GM12878 (cell line): ENCODE measurements around the gene ZNF480. TPM values are rescaled to one million over a fixed set of nuclear protein-coding genes. Genes with fewer than 3 reads are reported as not detected.
"Not testable (repeated sequence)": the region's sequence is repeated elsewhere in the genome, so short reads cannot be mapped to it uniquely, and the experiment has no call there.

Source experiments
- ATAC-seq: fragments of 200-7000 bp; cut with Tn5 transposase; 3 replicates; pipeline ENCODE4 v1.9.1; 2020; ENCODE audit warnings: mild to moderate bottlenecking, moderate library complexity
- BruUV-seq: library from RNA; stranded (reverse); fragments of 400-500 nt; replicated peaks from 2 replicates; lab custom pipeline; 2021; lab: Mats Ljungman, UMichigan
- CTCF ChIA-PET: fragments of 300-600 bp; sonication (Branson Sonifier 250); formaldehyde crosslinking; extraction: SDS; loops from one replicate; lab custom pipeline; 2021; ENCODE audit warnings: inconsistent platforms; lab: Yijun Ruan, JAX
- POLR2A ChIA-PET: fragments of 350-600 bp; formaldehyde crosslinking; extraction: SDS; loops from one replicate; lab custom pipeline; 2021; ENCODE audit warnings: inconsistent platforms; lab: Charles Lee
- RAD21 ChIA-PET: fragments of 300-600 bp; sonication (Branson Sonifier 250); formaldehyde crosslinking; loops from one replicate; lab custom pipeline; 2023; ENCODE audit warnings: antibody characterized with exemption; ENCODE audit not compliant: unreplicated experiment; lab: Charles Lee
- SMC1A ChIA-PET: fragments of 300-600 bp; sonication (Branson Sonifier 250); formaldehyde crosslinking; loops from one replicate; lab custom pipeline; 2023; ENCODE audit not compliant: unreplicated experiment, uncharacterized antibody; lab: Charles Lee
- DNase-seq: peaks from one replicate; pipeline ENCODE4 v3.0.0-alpha.2; 2011; ENCODE audit warnings: low read depth, low spot score
- FAIRE-seq: peaks from 3 replicates; lab custom pipeline; 2011; peaks lifted over from hg19 to GRCh38; lab: Jason Lieb, UNC
- H2AFZ ChIP-seq: 2 replicates; pipeline ENCODE4 v1.6.0; 2011; ENCODE audit warnings: low read depth, low read length, control low read depth; ENCODE audit not compliant: control insufficient read depth
- H3K27ac ChIP-seq: 2 replicates; pipeline ENCODE4 v1.5.1; 2011; ENCODE audit warnings: control low read depth; ENCODE audit not compliant: control insufficient read depth, insufficient read depth
- H3K27me3 ChIP-seq, 2 experiments: replicated peaks in 1 of 2; 2 replicates each; pipeline versions ENCODE4 v1.6.0 to v1.6.1; 2011; ENCODE audit warnings: low read length in 1 of 2; ENCODE audit not compliant: control insufficient read depth in 2 of 2, insufficient read depth in 2 of 2
- H3K36me3 ChIP-seq, 2 experiments: 2 replicates each; pipeline ENCODE4 v1.5.1; 2011; ENCODE audit warnings: low read length in 1 of 2; ENCODE audit not compliant: control insufficient read depth in 2 of 2, insufficient read depth in 2 of 2
- H3K4me1 ChIP-seq: 2 replicates; pipeline ENCODE4 v1.6.1; 2011; ENCODE audit warnings: mild to moderate bottlenecking, low read length, moderate library complexity, mixed read lengths; ENCODE audit not compliant: control insufficient read depth, insufficient read depth
- H3K4me2 ChIP-seq: 2 replicates; pipeline ENCODE4 v1.6.0; 2011; ENCODE audit warnings: control low read depth; ENCODE audit not compliant: control insufficient read depth, insufficient read depth
- H3K4me3 ChIP-seq: fragments of 200-600 bp; sonication (generic); 2 replicates; pipeline ENCODE4 v1.5.1; 2016
- H3K79me2 ChIP-seq: 2 replicates; pipeline ENCODE4 v1.6.0; 2011; ENCODE audit warnings: low read length; ENCODE audit not compliant: control insufficient read depth, insufficient read depth
- H3K9ac ChIP-seq: 2 replicates; pipeline ENCODE4 v1.8.0; 2011; ENCODE audit warnings: low read length, control low read depth, mixed read lengths; ENCODE audit not compliant: control insufficient read depth, insufficient read depth
- H3K9me3 ChIP-seq: replicated peaks from 3 replicates; pipeline ENCODE4 v1.5.1; 2011; ENCODE audit warnings: mild to moderate bottlenecking, low read length; ENCODE audit not compliant: control insufficient read depth, insufficient read depth
- H4K20me1 ChIP-seq: 2 replicates; pipeline ENCODE4 v1.6.0; 2011; ENCODE audit not compliant: control insufficient read depth, insufficient read depth
- FOXK2 ChIP-seq: fragments of 450-650 bp; IDR thresholded peaks from 2 replicates; pipeline ENCODE4 v1.6.1; 2017; ENCODE audit warnings: mild to moderate bottlenecking, moderate library complexity
- KLF5 ChIP-seq: fragments of 450-650 bp; IDR thresholded peaks from 2 replicates; pipeline ENCODE4 v1.6.1; 2014; ENCODE audit warnings: mild to moderate bottlenecking; ENCODE audit not compliant: partially characterized antibody
- MXI1 ChIP-seq: fragments of 150-350 bp; IDR thresholded peaks from 2 replicates; pipeline ENCODE4 v1.6.1; 2011; ENCODE audit warnings: low read depth, mild to moderate bottlenecking, inconsistent platforms, low read length, improper control_type of control experiment
- NFXL1 ChIP-seq: fragments of 450-650 bp; IDR thresholded peaks from 2 replicates; pipeline ENCODE4 v1.6.1; 2017; ENCODE audit warnings: antibody characterized with exemption, mild to moderate bottlenecking, borderline replicate concordance
- NRF1 ChIP-seq: conservative IDR thresholded peaks from 2 replicates; pipeline ENCODE4 v1.6.1; 2011; ENCODE audit warnings: mild to moderate bottlenecking, low read depth, low read length, improper control_type of control experiment
- SIN3A ChIP-seq: IDR thresholded peaks from 2 replicates; pipeline ENCODE4 v1.6.1; 2012; ENCODE audit warnings: low read depth, low read length, improper control_type of control experiment
- WGBS: methylation state at CpG from one replicate; pipeline ENCODE4 v1.1.6; 2016; ENCODE audit warnings: low lambda C conversion rate; ENCODE audit not compliant: insufficient replicate concordance, insufficient coverage; ENCODE audit errors: missing lambda C conversion rate; 5-methylcytosine and 5-hydroxymethylcytosine counted together
- in situ Hi-C: fragments of 300-500 bp; cut with MboI; formaldehyde crosslinking; loops from 9 replicates; pipeline ENCODE4 v1.14.3; 2018; ENCODE audit warnings: mixed read lengths
- intact Hi-C: fragments of 100-400 bp; cut with micrococcal nuclease; formaldehyde crosslinking; loops from one replicate; pipeline ENCODE4 v1.14.2; 2022; ENCODE audit not compliant: unreplicated experiment
- polyA plus RNA-seq, 11 experiments: library from polyadenylated mRNA; depleted of rRNA in 4 of 11; unstranded in 6 of 11; stranded (reverse) in 5 of 11; fragments of >200 nt; fragmentation: Nextera tagmentation in 4 of 11; fragmentation: Illumina TruSeq in 1 of 11; extraction: Ambion mirVana in 4 of 11; extraction: Trizol in 1 of 11; gene quantifications; 1 replicate in 1 of 11; 2 replicates in 10 of 11; pipeline versions ENCODE4 v1.2.1 to v1.2.3, GENCODE V29; 2011 to 2016; ENCODE audit warnings: inconsistent platforms in 2 of 11, missing spikeins in 2 of 11, low read depth in 1 of 11
- total RNA-seq, 4 experiments: library from RNA; depleted of rRNA in 3 of 4; stranded (reverse); fragments of >200 nt in 3 of 4; fragmentation: Illumina TruSeq in 1 of 4; extraction: Trizol in 1 of 4; gene quantifications; 2 replicates each; pipeline versions ENCODE4 v1.2.1 to v1.2.3, GENCODE V29; 2013 to 2021
- TF ChIP-seq, protein P1 (sequence below): fragments of 450-650 bp; formaldehyde crosslinking; IDR thresholded peaks from 2 replicates; pipeline ENCODE4 v1.4.0; 2022; ENCODE audit warnings: mild to moderate bottlenecking, moderate library complexity

Gene ZNF480
- total and polyA plus RNA-seq, 10 of the 15 experiments (the other 5 are each of a cell fraction or from before 2014, with no cell fraction given), result 6.6 to 26.5 (median 16.8) TPM

DNA sequence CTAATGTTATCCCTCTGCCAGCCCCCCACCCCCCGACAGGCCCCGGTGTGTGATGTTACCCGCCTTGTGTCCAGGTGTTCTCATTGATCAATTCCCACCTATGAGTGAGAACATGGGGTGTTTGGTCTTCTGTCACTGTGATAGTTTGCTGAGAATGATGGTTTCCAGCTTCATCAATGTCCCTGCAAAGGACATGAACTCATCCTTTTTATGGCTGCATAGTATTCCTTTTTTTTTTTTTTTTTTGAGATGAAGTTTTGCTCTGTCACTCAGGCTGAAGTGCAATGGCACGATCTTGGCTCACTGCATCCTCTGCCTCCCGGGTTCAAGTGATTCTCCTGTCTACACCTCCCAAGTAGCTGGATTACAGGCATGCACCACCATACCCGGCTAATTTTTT lies 4.0 kb upstream of the ZNF480 start:
- H3K27ac ChIP-seq, intact Hi-C loops, H3K4me3 ChIP-seq, H4K20me1 ChIP-seq, DNase-seq, H3K4me2 ChIP-seq, H2AFZ ChIP-seq, CTCF ChIA-PET, SMC1A ChIA-PET, H3K79me2 ChIP-seq, H3K4me1 ChIP-seq, ATAC-seq, H3K9ac ChIP-seq, BruUV-seq, in situ Hi-C loops, POLR2A ChIA-PET, RAD21 ChIA-PET, H3K27me3 ChIP-seq: not testable (repeated sequence)
- 100% methylated on average over 6 of the region's 6 CpGs for WGBS
- peaks cover 16% of the 10 kb centered on the region for H3K9me3 ChIP-seq
- peaks cover 2 to 21% of the 10 kb centered on the region in 2 experiments for H3K36me3 ChIP-seq
- peak; percentile 98 for FAIRE-seq

DNA sequence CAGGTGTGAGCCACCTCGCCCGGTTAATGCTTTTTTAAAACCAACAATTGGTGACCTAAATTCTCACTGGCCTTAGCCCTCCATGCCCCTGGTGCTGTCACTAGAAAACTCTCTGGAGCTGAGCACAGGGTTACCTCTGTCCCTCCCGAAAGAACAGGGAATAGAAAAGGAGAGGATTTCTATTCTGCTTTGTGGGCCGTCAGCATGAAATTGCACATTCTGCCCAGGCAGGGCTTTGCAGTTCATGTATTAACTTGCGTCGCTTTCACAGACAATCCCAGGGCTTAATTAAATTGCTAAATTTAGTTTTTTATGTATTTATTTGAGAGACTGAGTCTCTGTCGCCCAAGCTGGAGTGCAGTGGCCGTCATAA lies 583 bp upstream of the ZNF480 start:
- TSS peak; percentile 81 for BruUV-seq
- H3K9ac ChIP-seq, result peak overlapping the region; percentile 67
- TF ChIP-seq SIN3A (0 out of 2 replicates have a peak, but pooled peaks have one; percentile 5), FOXK2 (no peak), MXI1 (no peak), NFXL1 (no peak), KLF5 (no peak), NRF1 (no peak)
- TF ChIP-seq, protein P1, sequence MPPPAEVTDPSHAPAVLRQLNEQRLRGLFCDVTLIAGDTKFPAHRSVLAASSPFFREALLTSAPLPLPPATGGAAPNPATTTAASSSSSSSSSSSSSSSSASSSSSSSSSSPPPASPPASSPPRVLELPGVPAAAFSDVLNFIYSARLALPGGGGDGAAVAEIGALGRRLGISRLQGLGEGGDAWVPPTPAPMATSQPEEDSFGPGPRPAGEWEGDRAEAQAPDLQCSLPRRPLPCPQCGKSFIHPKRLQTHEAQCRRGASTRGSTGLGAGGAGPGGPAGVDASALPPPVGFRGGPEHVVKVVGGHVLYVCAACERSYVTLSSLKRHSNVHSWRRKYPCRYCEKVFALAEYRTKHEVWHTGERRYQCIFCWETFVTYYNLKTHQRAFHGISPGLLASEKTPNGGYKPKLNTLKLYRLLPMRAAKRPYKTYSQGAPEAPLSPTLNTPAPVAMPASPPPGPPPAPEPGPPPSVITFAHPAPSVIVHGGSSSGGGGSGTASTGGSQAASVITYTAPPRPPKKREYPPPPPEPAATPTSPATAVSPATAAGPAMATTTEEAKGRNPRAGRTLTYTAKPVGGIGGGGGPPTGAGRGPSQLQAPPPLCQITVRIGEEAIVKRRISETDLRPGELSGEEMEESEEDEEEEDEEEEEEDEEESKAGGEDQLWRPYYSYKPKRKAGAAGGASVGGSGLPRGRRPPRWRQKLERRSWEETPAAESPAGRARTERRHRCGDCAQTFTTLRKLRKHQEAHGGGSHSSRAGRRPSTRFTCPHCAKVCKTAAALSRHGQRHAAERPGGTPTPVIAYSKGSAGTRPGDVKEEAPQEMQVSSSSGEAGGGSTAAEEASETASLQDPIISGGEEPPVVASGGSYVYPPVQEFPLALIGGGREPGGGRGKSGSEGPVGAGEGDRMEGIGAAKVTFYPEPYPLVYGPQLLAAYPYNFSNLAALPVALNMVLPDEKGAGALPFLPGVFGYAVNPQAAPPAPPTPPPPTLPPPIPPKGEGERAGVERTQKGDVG (CRISPR knock-in tag), result no peak
- peaks cover 11% of the 10 kb centered on the region for H3K79me2 ChIP-seq
- intact Hi-C loops, result no loop called here
- ChIA-PET CTCF (no interaction called here), SMC1A (no interaction called here), POLR2A (interaction anchor here (0.7 kb wide), 1 partner anchor 126 kb away, joined by 5 read pairs; no protein-coding TSS in a partner anchor), RAD21 (no interaction called here)
- peaks cover 20% of the 10 kb centered on the region for H3K9me3 ChIP-seq
- H4K20me1 ChIP-seq, result no peaks in the 10 kb centered on the region
- H3K36me3 ChIP-seq, result peaks cover 6 to 10% of the 10 kb centered on the region in 2 experiments
- H3K4me3 ChIP-seq, result peak overlapping the region; percentile 81
- DNase-seq, result no peak
- peak overlapping the region; percentile 89 for H2AFZ ChIP-seq
- ATAC-seq, result peak; percentile 16
- 25% methylated on average over 8 of the region's 8 CpGs for WGBS
- no peaks in the 10 kb centered on the region for H3K4me1 ChIP-seq
- no peak for FAIRE-seq
- in situ Hi-C loops, result no loop called here
- H3K27ac ChIP-seq, result no peak overlapping the region; the same call in 1 of the 2 replicates
- no peaks in the 10 kb centered on the region for H3K27me3 ChIP-seq
- H3K4me2 ChIP-seq, result peak overlapping the region; percentile 70
